ENCODE measurements around the gene BIRC6.
"Not testable (repeated sequence)": the region's sequence is repeated elsewhere in the genome, so short reads cannot be mapped to it uniquely, and the experiment has no call there.

BIRC6 gene

GRCh38 chr2:32552483-32552882 is 195.7 kb downstream of the BIRC6 start:
- not testable (repeated sequence) for H4K8ac ChIP-seq (ENCODE audit: low read depth, low read length); H2AK5ac ChIP-seq (ENCODE audit: low read length); H4K5ac ChIP-seq (ENCODE audit: low read length); H2BK120ac ChIP-seq (ENCODE audit: low read depth, low read length); H3K4ac ChIP-seq (ENCODE audit: low read depth, low read length); H3K18ac ChIP-seq (ENCODE audit: low read length); DNase-seq; H3K4me2 ChIP-seq (ENCODE audit: low read length); H3K56ac ChIP-seq (ENCODE audit: low read length); H3K9ac ChIP-seq (ENCODE audit: low read length); H3K27ac ChIP-seq (ENCODE audit: low read depth, low read length); H3K4me3 ChIP-seq (ENCODE audit: low read length); H3K36me3 ChIP-seq (ENCODE audit: control insufficient read depth, insufficient read depth, low read length); H3K4me1 ChIP-seq (ENCODE audit: control insufficient read depth, low read depth, low read length); H3K27me3 ChIP-seq (ENCODE audit: insufficient read depth, low read length, poor library complexity); H3K23ac ChIP-seq (ENCODE audit: low read length); H2BK5ac ChIP-seq (ENCODE audit: low read length); H2BK15ac ChIP-seq (replicated peaks; ENCODE audit: low read depth); H3K79me2 ChIP-seq (ENCODE audit: control insufficient read depth, insufficient read depth, low read length); H3K79me1 ChIP-seq (ENCODE audit: low read length)
- WGBS (ENCODE audit: extremely low coverage, insufficient coverage, low lambda C conversion rate) = no CpG with 5 or more reads among the region's 3 CpGs

- H3K4me1 ChIP-seq (ENCODE audit: control insufficient read depth, low read depth, low read length) = no peaks in the 10 kb centered on the region
- H3K18ac ChIP-seq (ENCODE audit: low read length) = no peak overlapping the region
- no peaks in the 10 kb centered on the region for H3K36me3 ChIP-seq (ENCODE audit: control insufficient read depth, insufficient read depth, low read length)
- no peak overlapping the region for H3K9ac ChIP-seq (ENCODE audit: low read length)
- no peak overlapping the region for H3K23ac ChIP-seq (ENCODE audit: low read length)
- no peak overlapping the region for H3K27ac ChIP-seq (ENCODE audit: low read depth, low read length)
- no peak overlapping the region for H2BK120ac ChIP-seq (ENCODE audit: low read depth, low read length)
- no peaks in the 10 kb centered on the region for H3K79me1 ChIP-seq (ENCODE audit: low read length)
- no peak overlapping the region for H2BK15ac ChIP-seq (replicated peaks; ENCODE audit: low read depth)
- WGBS (ENCODE audit: extremely low coverage, insufficient coverage, low lambda C conversion rate) = no CpG with 5 or more reads among the region's 2 CpGs
- H2BK5ac ChIP-seq (ENCODE audit: low read length) = no peak overlapping the region
- H3K79me2 ChIP-seq (ENCODE audit: control insufficient read depth, insufficient read depth, low read length) = no peaks in the 10 kb centered on the region
- no peak overlapping the region for H2AK5ac ChIP-seq (ENCODE audit: low read length)
- H4K8ac ChIP-seq (ENCODE audit: low read depth, low read length) = no peak overlapping the region
- H3K4me3 ChIP-seq (ENCODE audit: low read length) = no peak overlapping the region
- H3K27me3 ChIP-seq (ENCODE audit: insufficient read depth, low read length, poor library complexity) = no peaks in the 10 kb centered on the region
- no peak overlapping the region for H3K4me2 ChIP-seq (ENCODE audit: low read length)
- no peak overlapping the region for H3K4ac ChIP-seq (ENCODE audit: low read depth, low read length)
- DNase-seq = peak; percentile 47
- H3K56ac ChIP-seq (ENCODE audit: low read length) = no peak overlapping the region
- H4K5ac ChIP-seq (ENCODE audit: low read length) = no peak overlapping the region
Measured at GRCh38 chr2:32553829-32554432, 197.1 kb downstream of the BIRC6 start.

- no peak overlapping the region for H3K23ac ChIP-seq (ENCODE audit: low read length)
- no peaks in the 10 kb centered on the region for H3K36me3 ChIP-seq (ENCODE audit: control insufficient read depth, insufficient read depth, low read length)
- H3K4ac ChIP-seq (ENCODE audit: low read depth, low read length) = no peak overlapping the region
- no peaks in the 10 kb centered on the region for H3K79me2 ChIP-seq (ENCODE audit: control insufficient read depth, insufficient read depth, low read length)
- H2BK120ac ChIP-seq (ENCODE audit: low read depth, low read length) = no peak overlapping the region
- H4K8ac ChIP-seq (ENCODE audit: low read depth, low read length) = no peak overlapping the region
- H3K18ac ChIP-seq (ENCODE audit: low read length) = no peak overlapping the region
- no peak overlapping the region for H2BK5ac ChIP-seq (ENCODE audit: low read length)
- no peak overlapping the region for H3K4me3 ChIP-seq (ENCODE audit: low read length)
- DNase-seq = no peak
- no peaks in the 10 kb centered on the region for H3K4me1 ChIP-seq (ENCODE audit: control insufficient read depth, low read depth, low read length)
- H3K9ac ChIP-seq (ENCODE audit: low read length) = no peak overlapping the region
- H4K5ac ChIP-seq (ENCODE audit: low read length) = no peak overlapping the region
- H3K27me3 ChIP-seq (ENCODE audit: insufficient read depth, low read length, poor library complexity) = no peaks in the 10 kb centered on the region
- H3K27ac ChIP-seq (ENCODE audit: low read depth, low read length) = no peak overlapping the region
- H3K79me1 ChIP-seq (ENCODE audit: low read length) = no peaks in the 10 kb centered on the region
- whole genome bisulfite sequencing (ENCODE audit: extremely low coverage, insufficient coverage, low lambda C conversion rate) = no CpG with 5 or more reads among the region's 2 CpGs
- no peak overlapping the region for H2AK5ac ChIP-seq (ENCODE audit: low read length)
- no peak overlapping the region for H2BK15ac ChIP-seq (replicated peaks; ENCODE audit: low read depth)
- H3K4me2 ChIP-seq (ENCODE audit: low read length) = no peak overlapping the region
- no peak overlapping the region for H3K56ac ChIP-seq (ENCODE audit: low read length)
Measured at GRCh38 chr2:32558492-32558891, 201.7 kb downstream of the BIRC6 start.

- H3K18ac ChIP-seq (ENCODE audit: low read length) = no peak overlapping the region
- no peak overlapping the region for H4K5ac ChIP-seq (ENCODE audit: low read length)
- no peak overlapping the region for H4K8ac ChIP-seq (ENCODE audit: low read depth, low read length)
- WGBS (ENCODE audit: extremely low coverage, insufficient coverage, low lambda C conversion rate) = no CpG with 5 or more reads among the region's 3 CpGs
- H3K4me1 ChIP-seq (ENCODE audit: control insufficient read depth, low read depth, low read length) = no peaks in the 10 kb centered on the region
- no peaks in the 10 kb centered on the region for H3K36me3 ChIP-seq (ENCODE audit: control insufficient read depth, insufficient read depth, low read length)
- no peak overlapping the region for H2BK120ac ChIP-seq (ENCODE audit: low read depth, low read length)
- H3K27me3 ChIP-seq (ENCODE audit: insufficient read depth, low read length, poor library complexity) = no peaks in the 10 kb centered on the region
- DNase-seq = no peak
- H3K4me2 ChIP-seq (ENCODE audit: low read length) = no peak overlapping the region
- no peak overlapping the region for H2AK5ac ChIP-seq (ENCODE audit: low read length)
- H2BK5ac ChIP-seq (ENCODE audit: low read length) = no peak overlapping the region
- no peak overlapping the region for H2BK15ac ChIP-seq (replicated peaks; ENCODE audit: low read depth)
- no peak overlapping the region for H3K23ac ChIP-seq (ENCODE audit: low read length)
- H3K79me2 ChIP-seq (ENCODE audit: control insufficient read depth, insufficient read depth, low read length) = no peaks in the 10 kb centered on the region
- H3K9ac ChIP-seq (ENCODE audit: low read length) = no peak overlapping the region
- no peaks in the 10 kb centered on the region for H3K79me1 ChIP-seq (ENCODE audit: low read length)
- H3K56ac ChIP-seq (ENCODE audit: low read length) = no peak overlapping the region
- no peak overlapping the region for H3K27ac ChIP-seq (ENCODE audit: low read depth, low read length)
- H3K4me3 ChIP-seq (ENCODE audit: low read length) = no peak overlapping the region
- H3K4ac ChIP-seq (ENCODE audit: low read depth, low read length) = no peak overlapping the region
Measured at GRCh38 chr2:32559136-32559535, 202.3 kb downstream of the BIRC6 start.

GRCh38 chr2:32562906-32563305 is 206.1 kb downstream of the BIRC6 start:
- Histone ChIP-seq H3K4me2 (ENCODE audit: low read length) (no peak overlapping the region), H3K36me3 (ENCODE audit: control insufficient read depth, insufficient read depth, low read length) (no peaks in the 10 kb centered on the region), H2BK15ac (replicated peaks; ENCODE audit: low read depth) (no peak overlapping the region), H3K79me1 (ENCODE audit: low read length) (no peaks in the 10 kb centered on the region), H3K23ac (ENCODE audit: low read length) (no peak overlapping the region), H3K18ac (ENCODE audit: low read length) (no peak overlapping the region), H3K79me2 (ENCODE audit: control insufficient read depth, insufficient read depth, low read length) (no peaks in the 10 kb centered on the region), H3K27ac (ENCODE audit: low read depth, low read length) (no peak overlapping the region), H2BK120ac (ENCODE audit: low read depth, low read length) (no peak overlapping the region), H4K8ac (ENCODE audit: low read depth, low read length) (no peak overlapping the region), H3K27me3 (ENCODE audit: insufficient read depth, low read length, poor library complexity) (no peaks in the 10 kb centered on the region), H3K56ac (ENCODE audit: low read length) (no peak overlapping the region), H2BK5ac (ENCODE audit: low read length) (no peak overlapping the region), H3K4ac (ENCODE audit: low read depth, low read length) (no peak overlapping the region), H3K4me3 (ENCODE audit: low read length) (no peak overlapping the region), H4K5ac (ENCODE audit: low read length) (no peak overlapping the region), H2AK5ac (ENCODE audit: low read length) (no peak overlapping the region), H3K9ac (ENCODE audit: low read length) (no peak overlapping the region), H3K4me1 (ENCODE audit: control insufficient read depth, low read depth, low read length) (no peaks in the 10 kb centered on the region)
- no peak for DNase-seq
- no CpG with 5 or more reads among the region's 4 CpGs for WGBS (ENCODE audit: extremely low coverage, insufficient coverage, low lambda C conversion rate)

- no peak overlapping the region for H3K23ac ChIP-seq (ENCODE audit: low read length)
- H3K9ac ChIP-seq (ENCODE audit: low read length) = no peak overlapping the region
- no peak overlapping the region for H2BK5ac ChIP-seq (ENCODE audit: low read length)
- H2BK120ac ChIP-seq (ENCODE audit: low read depth, low read length) = no peak overlapping the region
- H3K18ac ChIP-seq (ENCODE audit: low read length) = no peak overlapping the region
- no peaks in the 10 kb centered on the region for H3K36me3 ChIP-seq (ENCODE audit: control insufficient read depth, insufficient read depth, low read length)
- no peaks in the 10 kb centered on the region for H3K27me3 ChIP-seq (ENCODE audit: insufficient read depth, low read length, poor library complexity)
- no peaks in the 10 kb centered on the region for H3K79me1 ChIP-seq (ENCODE audit: low read length)
- no peak overlapping the region for H3K27ac ChIP-seq (ENCODE audit: low read depth, low read length)
- H2BK15ac ChIP-seq (replicated peaks; ENCODE audit: low read depth) = no peak overlapping the region
- DNase-seq = peak; percentile 58
- H3K4ac ChIP-seq (ENCODE audit: low read depth, low read length) = no peak overlapping the region
- no peak overlapping the region for H4K8ac ChIP-seq (ENCODE audit: low read depth, low read length)
- no peak overlapping the region for H4K5ac ChIP-seq (ENCODE audit: low read length)
- H3K4me1 ChIP-seq (ENCODE audit: control insufficient read depth, low read depth, low read length) = no peaks in the 10 kb centered on the region
- no peaks in the 10 kb centered on the region for H3K79me2 ChIP-seq (ENCODE audit: control insufficient read depth, insufficient read depth, low read length)
- WGBS (ENCODE audit: extremely low coverage, insufficient coverage, low lambda C conversion rate) = no CpG with 5 or more reads among the region's 2 CpGs
- no peak overlapping the region for H3K4me3 ChIP-seq (ENCODE audit: low read length)
- no peak overlapping the region for H3K4me2 ChIP-seq (ENCODE audit: low read length)
- H3K56ac ChIP-seq (ENCODE audit: low read length) = no peak overlapping the region
- H2AK5ac ChIP-seq (ENCODE audit: low read length) = no peak overlapping the region
Measured at GRCh38 chr2:32564417-32565035, 207.7 kb downstream of the BIRC6 start.
